ENCODE data around the gene PHF12. TPM values are rescaled to one million over a fixed set of nuclear protein-coding genes. Genes with fewer than 3 reads are reported as not detected.

Gene PHF12
- total and polyA plus RNA-seq, 8 donors, result 8.3 to 206 (median 24.7) TPM

GRCh38 chr17:28986714-28987655, 35.7 kb upstream of the PHF12 start:
- Histone ChIP-seq H3K4me3 (no peak overlapping the region), H3K4me1 (peaks cover 0 to 14% (median 6%) of the 10 kb centered on the region in 4 donors), H3K27ac (no peak overlapping the region), H3K9me3 (no peaks in the 10 kb centered on the region), H3K27me3 (peaks cover 0 to 53% (median 18%) of the 10 kb centered on the region in 3 donors), H3K36me3 (no peaks in the 10 kb centered on the region)
- no peak for DNase-seq
- 78 to 86% (median 82%) methylated on average over 14 to 15 of the region's 15 CpGs for WGBS, 5 donors
- intact Hi-C loops (cut with DNase I; ENCODE audit: low total_unique reads), result no loop called here
- TF ChIP-seq CTCF (IDR thresholded peaks at IDR 0.05) (no peak), POLR2AphosphoS5 (IDR thresholded peaks at IDR 0.05) (no peak), POLR2A (IDR thresholded peaks at IDR 0.05) (no peak), EP300 (IDR thresholded peaks at IDR 0.05) (no peak)

- no peak overlapping the region for H3K4me3 ChIP-seq
- H3K9me3 ChIP-seq, result no peaks in the 10 kb centered on the region
- intact Hi-C loops (cut with DNase I; ENCODE audit: low total_unique reads), result no loop called here
- WGBS, 5 donors, result 22 to 31% (median 24%) methylated on average over 26 to 36 of the region's 36 CpGs
- H3K27me3 ChIP-seq, result peaks cover 0 to 53% (median 18%) of the 10 kb centered on the region in 3 donors
- TF ChIP-seq POLR2AphosphoS5 (IDR thresholded peaks at IDR 0.05) (no peak), CTCF (IDR thresholded peaks at IDR 0.05) (no peak), POLR2A (IDR thresholded peaks at IDR 0.05) (no peak), EP300 (IDR thresholded peaks at IDR 0.05) (no peak)
- peaks cover 0 to 21% (median 6%) of the 10 kb centered on the region in 4 donors for H3K4me1 ChIP-seq
- no peaks in the 10 kb centered on the region for H3K36me3 ChIP-seq
- no peak overlapping the region for H3K27ac ChIP-seq
- peak in 1 of 2 donors; percentile 53 for DNase-seq
Observed at GRCh38 chr17:28985950-28986713, 34.8 kb upstream of the PHF12 start.

- H3K27ac ChIP-seq, result peak overlapping the region in 3 of 5 donors; percentile 52 to 79 (median 62)
- no peaks in the 10 kb centered on the region for H3K9me3 ChIP-seq
- no peak for TF ChIP-seq CTCF (IDR thresholded peaks at IDR 0.05)
- H3K4me1 ChIP-seq, result peaks cover 0 to 21% (median 6%) of the 10 kb centered on the region in 4 donors
- peaks cover 0 to 48% (median 18%) of the 10 kb centered on the region in 3 donors for H3K27me3 ChIP-seq
- WGBS, 5 donors, result 47 to 69% (median 57%) methylated on average over 6 to 7 of the region's 7 CpGs
- intact Hi-C loops (cut with DNase I; ENCODE audit: low total_unique reads), result no loop called here
- peak in 1 of 2 donors; percentile 34 for DNase-seq
- no peak overlapping the region for H3K4me3 ChIP-seq
- H3K36me3 ChIP-seq, result no peaks in the 10 kb centered on the region
Observed at GRCh38 chr17:28983286-28984230, 32.2 kb upstream of the PHF12 start.
